Mucosa of descending colon (tissue), 3 donors: ENCODE data around the gene TMEM258. TPM values are rescaled to one million over a fixed set of nuclear protein-coding genes. Genes with fewer than 3 reads are reported as not detected.

Source experiments
- ATAC-seq: fragments of 200-7000 bp; cut with Tn5 transposase; one replicate; pipeline ENCODE4 v1.9.1; 2020; ENCODE audit warnings: mild to moderate bottlenecking, moderate library complexity
- DNase-seq, 3 donors: peaks; one replicate each; pipeline ENCODE4 v3.0.0-alpha.2; 2020
- H3K36me3 ChIP-seq: fragments of 200-600 bp; one replicate; pipeline ENCODE4 v1.8.0; 2021; ENCODE audit warnings: low read depth, mild to moderate bottlenecking
- H3K4me1 ChIP-seq: fragments of 200-600 bp; one replicate; pipeline ENCODE4 v1.8.0; 2021; ENCODE audit warnings: low read depth, mild to moderate bottlenecking
- H3K4me3 ChIP-seq: fragments of 200-600 bp; one replicate; pipeline ENCODE4 v1.8.0; 2021; ENCODE audit warnings: mild to moderate bottlenecking
- H3K9me3 ChIP-seq: fragments of 200-600 bp; one replicate; pipeline ENCODE4 v1.8.0; 2021; ENCODE audit warnings: mild to moderate bottlenecking
- CTCF ChIP-seq: fragments of 200-600 bp; IDR thresholded peaks from one replicate; pipeline ENCODE4 v1.8.0; 2022; ENCODE audit warnings: antibody characterized with exemption, mild to moderate bottlenecking
- intact Hi-C, 2 donors: fragments of 100-400 bp; cut with DNase I in 1 of 2; cut with micrococcal nuclease in 1 of 2; formaldehyde crosslinking; loops; one replicate each; pipeline versions ENCODE4 v1.11.0 to v1.11.1; 2022; cut with DNase I, micrococcal nuclease
- total RNA-seq, 3 donors: library from RNA; stranded (reverse); fragmentation: NEBNext Ultra II Directional in 2 of 3; extraction: Animal tissue kit (Norgen Biotek cat#: 25700) in 2 of 3; gene quantifications; one replicate each; pipeline versions ENCODE4 v1.2.1 to v1.2.4, GENCODE V29; 2021 to 2023
- donor health status: DM: no; HTN: no; CAD: no; lungs with moderate emphysema.
- donor health status: DM: no; HTN: no; CAD: no.
- donor health status: DM: no; HTN: yes; CAD: no.

The TMEM258 gene
- total RNA-seq, 3 donors from 2014 or later = 56.1 to 107 (median 74.6) TPM

- ATAC-seq = peak; percentile 23
- peaks cover 9% of the 10 kb centered on the region for H3K4me1 ChIP-seq
- no peak for DNase-seq
- H3K4me3 ChIP-seq = no peak overlapping the region
- no peaks in the 10 kb centered on the region for H3K36me3 ChIP-seq
- no peaks in the 10 kb centered on the region for H3K9me3 ChIP-seq
- no peak for TF ChIP-seq CTCF
- intact Hi-C loops = no loop called here
Observed at GRCh38 chr11:61828629-61829407, 36.4 kb upstream of the TMEM258 start.

GRCh38 chr11:61828379-61828628 lies 35.9 kb upstream of the TMEM258 start:
- Histone ChIP-seq H3K4me1 (peaks cover 9% of the 10 kb centered on the region), H3K4me3 (no peak overlapping the region), H3K36me3 (no peaks in the 10 kb centered on the region), H3K9me3 (no peaks in the 10 kb centered on the region)
- DNase-seq = no peak
- intact Hi-C loops = no loop called here
- ATAC-seq = no peak
- TF ChIP-seq CTCF = no peak

- no peak for TF ChIP-seq CTCF
- no peaks in the 10 kb centered on the region for H3K9me3 ChIP-seq
- intact Hi-C loops = no loop called here
- H3K4me3 ChIP-seq = no peak within 1 kb of the TSS
- DNase-seq (peak; percentile 57 to 87 (median 73)), ATAC-seq (peak; percentile 75)
- no peaks in the 10 kb centered on the region for H3K36me3 ChIP-seq
- peaks cover 9% of the 10 kb centered on the region for H3K4me1 ChIP-seq
Observed at GRCh38 chr11:61827571-61828378, 35.4 kb upstream of the TMEM258 start, which contains the start of gene FADS2. TSS of gene FADS2 (plus strand) at chr11:61828300. CDS start at chr11:61828391, 91 bp downstream.

GRCh38 chr11:61826930-61827570 lies 34.7 kb upstream of the TMEM258 start:
- Histone ChIP-seq H3K9me3 (no peaks in the 10 kb centered on the region), H3K4me1 (peaks cover 9% of the 10 kb centered on the region), H3K4me3 (no peak overlapping the region), H3K36me3 (no peaks in the 10 kb centered on the region)
- no peak for TF ChIP-seq CTCF
- intact Hi-C loops = no loop called here
- no peak for DNase-seq
- ATAC-seq = peak; percentile 31

GRCh38 chr11:61820174-61820573 lies 27.8 kb upstream of the TMEM258 start:
- intact Hi-C loops = no loop called here
- ATAC-seq = peak; percentile 54
- TF ChIP-seq CTCF = no peak
- Histone ChIP-seq H3K4me3 (no peak overlapping the region), H3K36me3 (no peaks in the 10 kb centered on the region), H3K9me3 (no peaks in the 10 kb centered on the region), H3K4me1 (peaks cover 17% of the 10 kb centered on the region)
- no peak for DNase-seq
